GM12878 (cell line): Measurements from ENCODE around the gene SOX12. TPM values are rescaled to one million over a fixed set of nuclear protein-coding genes. Genes with fewer than 3 reads are reported as not detected.
A peak's percentile ranks its signal among the peaks of the same experiment; 100 is the strongest.

Experiments used
- ATAC-seq: fragments of 200-7000 bp; cut with Tn5 transposase; 3 replicates; pipeline ENCODE4 v1.9.1; 2020; ENCODE audit warnings: mild to moderate bottlenecking, moderate library complexity
- BruUV-seq: library from RNA; stranded (reverse); fragments of 400-500 nt; replicated peaks from 2 replicates; lab custom pipeline; 2021; lab: Mats Ljungman, UMichigan
- CTCF ChIA-PET: fragments of 300-600 bp; sonication (Branson Sonifier 250); formaldehyde crosslinking; extraction: SDS; loops from one replicate; lab custom pipeline; 2021; ENCODE audit warnings: inconsistent platforms; lab: Yijun Ruan, JAX
- POLR2A ChIA-PET: fragments of 350-600 bp; formaldehyde crosslinking; extraction: SDS; loops from one replicate; lab custom pipeline; 2021; ENCODE audit warnings: inconsistent platforms; lab: Charles Lee
- RAD21 ChIA-PET: fragments of 300-600 bp; sonication (Branson Sonifier 250); formaldehyde crosslinking; loops from one replicate; lab custom pipeline; 2023; ENCODE audit warnings: antibody characterized with exemption; ENCODE audit not compliant: unreplicated experiment; lab: Charles Lee
- SMC1A ChIA-PET: fragments of 300-600 bp; sonication (Branson Sonifier 250); formaldehyde crosslinking; loops from one replicate; lab custom pipeline; 2023; ENCODE audit not compliant: unreplicated experiment, uncharacterized antibody; lab: Charles Lee
- DNase-seq: peaks from one replicate; pipeline ENCODE4 v3.0.0-alpha.2; 2011; ENCODE audit warnings: low read depth, low spot score
- FAIRE-seq: peaks from 3 replicates; lab custom pipeline; 2011; peaks lifted over from hg19 to GRCh38; lab: Jason Lieb, UNC
- H2AFZ ChIP-seq: 2 replicates; pipeline ENCODE4 v1.6.0; 2011; ENCODE audit warnings: low read depth, low read length, control low read depth; ENCODE audit not compliant: control insufficient read depth
- H3K27ac ChIP-seq: 2 replicates; pipeline ENCODE4 v1.5.1; 2011; ENCODE audit warnings: control low read depth; ENCODE audit not compliant: control insufficient read depth, insufficient read depth
- H3K27me3 ChIP-seq, 2 experiments: replicated peaks in 1 of 2; 2 replicates each; pipeline versions ENCODE4 v1.6.0 to v1.6.1; 2011; ENCODE audit warnings: low read length in 1 of 2; ENCODE audit not compliant: control insufficient read depth in 2 of 2, insufficient read depth in 2 of 2
- H3K36me3 ChIP-seq, 2 experiments: 2 replicates each; pipeline ENCODE4 v1.5.1; 2011; ENCODE audit warnings: low read length in 1 of 2; ENCODE audit not compliant: control insufficient read depth in 2 of 2, insufficient read depth in 2 of 2
- H3K4me1 ChIP-seq: 2 replicates; pipeline ENCODE4 v1.6.1; 2011; ENCODE audit warnings: mild to moderate bottlenecking, low read length, moderate library complexity, mixed read lengths; ENCODE audit not compliant: control insufficient read depth, insufficient read depth
- H3K4me2 ChIP-seq: 2 replicates; pipeline ENCODE4 v1.6.0; 2011; ENCODE audit warnings: control low read depth; ENCODE audit not compliant: control insufficient read depth, insufficient read depth
- H3K4me3 ChIP-seq: fragments of 200-600 bp; sonication (generic); 2 replicates; pipeline ENCODE4 v1.5.1; 2016
- H3K79me2 ChIP-seq: 2 replicates; pipeline ENCODE4 v1.6.0; 2011; ENCODE audit warnings: low read length; ENCODE audit not compliant: control insufficient read depth, insufficient read depth
- H3K9ac ChIP-seq: 2 replicates; pipeline ENCODE4 v1.8.0; 2011; ENCODE audit warnings: low read length, control low read depth, mixed read lengths; ENCODE audit not compliant: control insufficient read depth, insufficient read depth
- H3K9me3 ChIP-seq: replicated peaks from 3 replicates; pipeline ENCODE4 v1.5.1; 2011; ENCODE audit warnings: mild to moderate bottlenecking, low read length; ENCODE audit not compliant: control insufficient read depth, insufficient read depth
- H4K20me1 ChIP-seq: 2 replicates; pipeline ENCODE4 v1.6.0; 2011; ENCODE audit not compliant: control insufficient read depth, insufficient read depth
- ATF7 ChIP-seq: fragments of 450-650 bp; IDR thresholded peaks from 2 replicates; pipeline ENCODE4 v1.6.1; 2016; ENCODE audit warnings: low read depth, mild to moderate bottlenecking
- CBX5 ChIP-seq: sonication (generic); IDR thresholded peaks from 2 replicates; pipeline ENCODE4 v1.6.1; 2016; ENCODE audit warnings: low read depth, moderate library complexity, mild to moderate bottlenecking, inconsistent platforms
- EED ChIP-seq: sonication (generic); IDR thresholded peaks from 2 replicates; pipeline ENCODE4 v1.6.1; 2016; ENCODE audit warnings: antibody characterized with exemption, low read depth
- IRF5 ChIP-seq: fragments of 450-650 bp; IDR thresholded peaks from 2 replicates; pipeline ENCODE4 v1.6.1; 2017; ENCODE audit warnings: borderline replicate concordance
- JUNB ChIP-seq: IDR thresholded peaks from 2 replicates; pipeline ENCODE4 v1.6.1; 2016; ENCODE audit warnings: antibody characterized with exemption, mild to moderate bottlenecking
- LARP7 ChIP-seq: fragments of 450-650 bp; IDR thresholded peaks from 2 replicates; pipeline ENCODE4 v1.6.1; 2017; ENCODE audit warnings: mild to moderate bottlenecking
- NR2C1 ChIP-seq: fragments of 450-650 bp; IDR thresholded peaks from 2 replicates; pipeline ENCODE4 v1.6.1; 2017; ENCODE audit warnings: antibody characterized with exemption, mild to moderate bottlenecking, moderate library complexity
- NR2C2 ChIP-seq: IDR thresholded peaks from 2 replicates; pipeline ENCODE4 v1.6.1; 2011; ENCODE audit warnings: borderline replicate concordance, low read depth; ENCODE audit not compliant: control insufficient read depth, insufficient read length
- NR2F1 ChIP-seq: fragments of 450-650 bp; conservative IDR thresholded peaks from 2 replicates; pipeline ENCODE4 v1.6.1; 2017; ENCODE audit warnings: mild to moderate bottlenecking
- RBBP5 ChIP-seq: fragments of 200-600 bp; sonication (generic); conservative IDR thresholded peaks from 2 replicates; pipeline ENCODE4 v1.6.1; 2016
- SUPT20H ChIP-seq: IDR thresholded peaks from 2 replicates; pipeline ENCODE4 v1.6.1; 2011; ENCODE audit warnings: low read depth, mild to moderate bottlenecking, low read length, moderate library complexity, borderline replicate concordance; ENCODE audit not compliant: control insufficient read depth
- TCF3 ChIP-seq: IDR thresholded peaks from 2 replicates; pipeline ENCODE4 v1.6.1; 2012; ENCODE audit warnings: low read depth, mild to moderate bottlenecking, low read length, borderline replicate concordance; ENCODE audit not compliant: insufficient read depth
- WRNIP1 ChIP-seq: IDR thresholded peaks from 2 replicates; pipeline ENCODE4 v1.6.1; 2011; ENCODE audit warnings: low read depth, low read length, improper control_type of control experiment, borderline replicate concordance
- YBX1 ChIP-seq: fragments of 450-650 bp; IDR thresholded peaks from 2 replicates; pipeline ENCODE4 v1.6.1; 2016; ENCODE audit warnings: antibody characterized with exemption
- ZNF207 ChIP-seq: fragments of 450-650 bp; IDR thresholded peaks from 2 replicates; pipeline ENCODE4 v1.6.1; 2014; ENCODE audit warnings: antibody characterized with exemption, mild to moderate bottlenecking, borderline replicate concordance
- ZNF217 ChIP-seq: fragments of 450-650 bp; IDR thresholded peaks from 2 replicates; pipeline ENCODE4 v1.6.1; 2017; ENCODE audit warnings: antibody characterized with exemption, mild to moderate bottlenecking
- ZNF592 ChIP-seq: fragments of 450-650 bp; IDR thresholded peaks from 2 replicates; pipeline ENCODE4 v1.6.1; 2017; ENCODE audit warnings: mild to moderate bottlenecking, moderate library complexity
- WGBS: methylation state at CpG from one replicate; pipeline ENCODE4 v1.1.6; 2016; ENCODE audit warnings: low lambda C conversion rate; ENCODE audit not compliant: insufficient replicate concordance, insufficient coverage; ENCODE audit errors: missing lambda C conversion rate; 5-methylcytosine and 5-hydroxymethylcytosine counted together
- in situ Hi-C: fragments of 300-500 bp; cut with MboI; formaldehyde crosslinking; loops from 9 replicates; pipeline ENCODE4 v1.14.3; 2018; ENCODE audit warnings: mixed read lengths
- intact Hi-C: fragments of 100-400 bp; cut with micrococcal nuclease; formaldehyde crosslinking; loops from one replicate; pipeline ENCODE4 v1.14.2; 2022; ENCODE audit not compliant: unreplicated experiment
- polyA plus RNA-seq, 11 experiments: library from polyadenylated mRNA; depleted of rRNA in 4 of 11; unstranded in 6 of 11; stranded (reverse) in 5 of 11; fragments of >200 nt; fragmentation: Nextera tagmentation in 4 of 11; fragmentation: Illumina TruSeq in 1 of 11; extraction: Ambion mirVana in 4 of 11; extraction: Trizol in 1 of 11; gene quantifications; 1 replicate in 1 of 11; 2 replicates in 10 of 11; pipeline versions ENCODE4 v1.2.1 to v1.2.3, GENCODE V29; 2011 to 2016; ENCODE audit warnings: inconsistent platforms in 2 of 11, missing spikeins in 2 of 11, low read depth in 1 of 11
- total RNA-seq, 4 experiments: library from RNA; depleted of rRNA in 3 of 4; stranded (reverse); fragments of >200 nt in 3 of 4; fragmentation: Illumina TruSeq in 1 of 4; extraction: Trizol in 1 of 4; gene quantifications; 2 replicates each; pipeline versions ENCODE4 v1.2.1 to v1.2.3, GENCODE V29; 2013 to 2021

SOX12 gene
- total and polyA plus RNA-seq, 10 of the 15 experiments (the other 5 are each of a cell fraction or from before 2014, with no cell fraction given), result 0.50 to 17.9 (median 1.4) TPM

- intact Hi-C loops (loop anchor here (1.0 kb wide), 1 partner anchor 27 kb away; no protein-coding TSS in a partner anchor), in situ Hi-C loops (no loop called here)
- Histone ChIP-seq H4K20me1 (peaks cover 4% of the 10 kb centered on the region), H2AFZ (peak within 1 kb of the TSS; percentile 82), H3K27ac (peak within 1 kb of the TSS; percentile 90), H3K36me3 (no peaks in the 10 kb centered on the region; a peak in 2 of 4 replicates), H3K9ac (peak within 1 kb of the TSS; percentile 96), H3K4me1 (peaks cover 25% of the 10 kb centered on the region), H3K27me3 (no peaks in the 10 kb centered on the region), H3K9me3 (no peaks in the 10 kb centered on the region; the same call in 2 of the 3 replicates), H3K4me2 (peak within 1 kb of the TSS; percentile 92), H3K79me2 (peaks cover 45% of the 10 kb centered on the region), H3K4me3 (peak within 1 kb of the TSS; percentile 94)
- ChIA-PET RAD21 (interaction anchor here (1.0 to 2.4 kb wide), 6 partner anchors 11 to 41 kb away, joined by 3 to 11 read pairs (median 4); no protein-coding TSS in a partner anchor), POLR2A (interaction anchor here (0.7 to 2.1 kb wide), 4 partner anchors 28 to 84 kb away, joined by 3 to 6 read pairs (median 3); partner anchors contain the start of genes NRSN2, SOX12 and TRIB3), CTCF (interaction anchor here (1.0 to 2.7 kb wide), 3 partner anchors 25 to 33 kb away, joined by 3 to 15 read pairs (median 3); no protein-coding TSS in a partner anchor), SMC1A (interaction anchor here (1.1 to 2.1 kb wide), 7 partner anchors 15 to 49 kb away, joined by 3 to 15 read pairs (median 5); partner anchors contain the start of genes NRSN2 and SOX12)
- ATAC-seq (peak; percentile 86), DNase-seq (peak; percentile 59), FAIRE-seq (no peak)
- under 1% methylated on average over 62 of the region's 99 CpGs for WGBS
- BruUV-seq, result TSS peak; percentile 88
- peak; percentile 89 for TF ChIP-seq LARP7
- TF ChIP-seq NR2C1, result peak; percentile 48
- TF ChIP-seq ZNF592, result peak; percentile 51; the same call in 1 of the 2 replicates
- no peak for TF ChIP-seq YBX1
- no peak for TF ChIP-seq IRF5
- TF ChIP-seq ATF7, result no peak; the same call in 1 of the 2 replicates
- TF ChIP-seq ZNF207, result peak; percentile 51; the same call in 1 of the 2 replicates
- TF ChIP-seq EED, result peak; percentile 79
- no peak for TF ChIP-seq NR2C2
- peak; percentile 86 for TF ChIP-seq CBX5
- no peak for TF ChIP-seq WRNIP1
- TF ChIP-seq NR2F1, result peak; percentile 62; the same call in 1 of the 2 replicates
- peak; percentile 53; the same call in 1 of the 2 replicates for TF ChIP-seq TCF3
- 0 out of 2 replicates have a peak, but pooled peaks have one; percentile 35 for TF ChIP-seq ZNF217
- no peak for TF ChIP-seq RBBP5
- no peak for TF ChIP-seq SUPT20H
- TF ChIP-seq JUNB, result no peak
Measured at GRCh38 chr20:297098-297924, 28.0 kb upstream of the SOX12 start, which contains the start of gene ZCCHC3. Gene ZCCHC3 (plus strand): TSS chr20:297570. CDS start chr20:297587, 17 bp downstream.
